HG03095 (cell line): ENCODE data around the gene EVC.

ENCODE experiments used
- ATAC-seq: cut with Tn5 transposase; IDR thresholded peaks from one replicate; pipeline ENCODE4 v1.9.1; 2021; ENCODE audit warnings: moderate library complexity; ENCODE audit not compliant: unreplicated experiment

Gene EVC

GRCh38 chr4:5753766-5754528 is 42.9 kb downstream of the EVC start:
- no peak for ATAC-seq

- ATAC-seq: no peak
These were observed 43.5 kb downstream of the EVC start for GRCh38 chr4:5754529-5754881.

GRCh38 chr4:5755161-5755560 is 44.2 kb downstream of the EVC start:
- no peak for ATAC-seq

- ATAC-seq: no peak
These were observed 44.7 kb downstream of the EVC start for GRCh38 chr4:5755679-5756078.

GRCh38 chr4:5756271-5756670 is 45.3 kb downstream of the EVC start:
- no peak for ATAC-seq

GRCh38 chr4:5757091-5757490 is 46.1 kb downstream of the EVC start:
- ATAC-seq: no peak

GRCh38 chr4:5757536-5757935 is 46.5 kb downstream of the EVC start:
- no peak for ATAC-seq

GRCh38 chr4:5757954-5758353 is 47.0 kb downstream of the EVC start:
- ATAC-seq: no peak

- ATAC-seq: no peak
These were observed 47.7 kb downstream of the EVC start for GRCh38 chr4:5758741-5759140.

GRCh38 chr4:5759236-5760075 is 48.5 kb downstream of the EVC start:
- ATAC-seq: no peak

GRCh38 chr4:5760246-5760645 is 49.2 kb downstream of the EVC start:
- no peak for ATAC-seq

- ATAC-seq: no peak
These were observed 50.0 kb downstream of the EVC start for GRCh38 chr4:5760936-5761480.

GRCh38 chr4:5770051-5770450 is 59.0 kb downstream of the EVC start:
- no peak for ATAC-seq

GRCh38 chr4:5772528-5773270 is 61.7 kb downstream of the EVC start:
- ATAC-seq: no peak

GRCh38 chr4:5773271-5773555 is 62.2 kb downstream of the EVC start:
- no peak for ATAC-seq

GRCh38 chr4:5774416-5775036 is 63.5 kb downstream of the EVC start:
- ATAC-seq: no peak

GRCh38 chr4:5776510-5776909 is 65.5 kb downstream of the EVC start:
- ATAC-seq: no peak

GRCh38 chr4:5780831-5781480 is 70.0 kb downstream of the EVC start:
- no peak for ATAC-seq

GRCh38 chr4:5781691-5782090 is 70.7 kb downstream of the EVC start:
- no peak for ATAC-seq

- ATAC-seq: no peak
These were observed 72.0 kb downstream of the EVC start for GRCh38 chr4:5782829-5783476.
